ENCODE measurements around the gene LUC7L2. TPM values are rescaled to one million over a fixed set of nuclear protein-coding genes. Genes with fewer than 3 reads are reported as not detected.
"Not testable (repeated sequence)": the region's sequence is repeated elsewhere in the genome, so short reads cannot be mapped to it uniquely, and the experiment has no call there.

The LUC7L2 gene
- total and polyA plus RNA-seq, 8 donors: 67.2 to 188 (median 167) TPM

DNA sequence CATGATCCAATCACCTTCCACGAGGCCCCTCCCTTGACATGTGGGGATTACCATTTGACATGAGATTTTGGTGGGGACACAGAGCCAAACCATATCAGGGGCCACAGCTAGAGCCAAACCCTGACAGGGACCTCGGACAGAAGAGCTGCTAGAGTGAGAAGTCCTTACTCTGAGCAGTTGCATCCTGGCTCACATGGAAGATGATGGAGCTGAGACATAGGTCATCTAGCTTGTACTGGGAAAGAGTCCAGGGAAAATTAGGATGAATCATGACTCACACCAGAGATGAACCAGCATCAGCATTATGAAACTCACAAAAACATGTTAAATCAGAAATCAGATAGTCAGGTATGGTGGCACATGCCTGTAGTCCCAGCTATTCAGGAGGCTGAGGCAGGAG is 31.3 kb upstream of the LUC7L2 start:
- H3K27ac ChIP-seq: no peak overlapping the region
- no peaks in the 10 kb centered on the region for H3K27me3 ChIP-seq
- DNase-seq (no peak), ATAC-seq (peak; percentile 57)
- TF ChIP-seq, protein P1, sequence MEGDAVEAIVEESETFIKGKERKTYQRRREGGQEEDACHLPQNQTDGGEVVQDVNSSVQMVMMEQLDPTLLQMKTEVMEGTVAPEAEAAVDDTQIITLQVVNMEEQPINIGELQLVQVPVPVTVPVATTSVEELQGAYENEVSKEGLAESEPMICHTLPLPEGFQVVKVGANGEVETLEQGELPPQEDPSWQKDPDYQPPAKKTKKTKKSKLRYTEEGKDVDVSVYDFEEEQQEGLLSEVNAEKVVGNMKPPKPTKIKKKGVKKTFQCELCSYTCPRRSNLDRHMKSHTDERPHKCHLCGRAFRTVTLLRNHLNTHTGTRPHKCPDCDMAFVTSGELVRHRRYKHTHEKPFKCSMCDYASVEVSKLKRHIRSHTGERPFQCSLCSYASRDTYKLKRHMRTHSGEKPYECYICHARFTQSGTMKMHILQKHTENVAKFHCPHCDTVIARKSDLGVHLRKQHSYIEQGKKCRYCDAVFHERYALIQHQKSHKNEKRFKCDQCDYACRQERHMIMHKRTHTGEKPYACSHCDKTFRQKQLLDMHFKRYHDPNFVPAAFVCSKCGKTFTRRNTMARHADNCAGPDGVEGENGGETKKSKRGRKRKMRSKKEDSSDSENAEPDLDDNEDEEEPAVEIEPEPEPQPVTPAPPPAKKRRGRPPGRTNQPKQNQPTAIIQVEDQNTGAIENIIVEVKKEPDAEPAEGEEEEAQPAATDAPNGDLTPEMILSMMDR (IDR thresholded peaks at IDR 0.05): no peak
- no peaks in the 10 kb centered on the region for H3K4me1 ChIP-seq
- intact Hi-C loops (cut with DNase I): no loop called here
- H3K4me3 ChIP-seq: no peak overlapping the region
- no peaks in the 10 kb centered on the region for H3K9me3 ChIP-seq
- H3K36me3 ChIP-seq: no peaks in the 10 kb centered on the region

GRCh38 chr7:139329119-139329518 is 30.6 kb upstream of the LUC7L2 start:
- TF ChIP-seq, protein P1 (IDR thresholded peaks at IDR 0.05): no peak
- no peak for DNase-seq
- intact Hi-C loops (cut with DNase I): no loop called here

DNA sequence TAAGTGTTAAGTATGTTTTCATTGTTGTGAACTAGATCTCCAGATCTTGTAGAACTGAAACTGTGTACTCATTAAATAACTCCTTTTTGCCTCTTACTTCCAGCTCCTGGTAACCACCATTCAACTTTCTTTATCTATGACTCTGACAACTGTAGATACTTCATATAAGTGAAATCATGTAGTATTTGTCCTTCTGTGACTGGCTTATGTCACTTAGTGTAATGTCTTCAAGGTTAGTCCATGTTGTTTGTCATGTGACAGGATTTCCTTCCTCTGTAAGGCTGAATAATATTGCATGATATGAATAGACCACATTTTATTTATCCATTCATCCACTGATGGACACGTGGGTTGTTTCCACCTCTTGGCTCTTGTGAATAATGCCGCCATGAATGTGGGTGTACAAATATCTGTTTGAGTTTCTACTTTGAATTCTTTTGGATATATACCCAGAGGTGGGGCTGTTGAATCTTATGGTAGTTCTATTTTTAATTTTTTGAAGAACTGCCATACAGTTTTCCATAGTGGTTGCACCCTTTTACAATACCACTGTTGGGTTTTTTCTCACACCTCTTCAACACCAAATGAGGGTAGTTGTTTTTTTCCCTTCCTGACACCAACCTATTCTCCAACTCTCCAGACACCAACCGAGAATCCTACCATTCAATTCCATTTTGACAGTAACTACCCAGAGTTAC is 29.2 kb upstream of the LUC7L2 start:
- ATAC-seq (no peak), DNase-seq (no peak)
- Histone ChIP-seq H3K27ac (no peak overlapping the region), H3K4me1 (no peaks in the 10 kb centered on the region), H3K9me3 (no peaks in the 10 kb centered on the region), H3K36me3 (no peaks in the 10 kb centered on the region), H3K4me3 (no peak overlapping the region), H3K27me3 (no peaks in the 10 kb centered on the region)
- TF ChIP-seq, protein P1 (IDR thresholded peaks at IDR 0.05): no peak
- intact Hi-C loops (cut with DNase I): no loop called here

More at GRCh38 chr7:139329119-139329518, 30.6 kb upstream of the LUC7L2 start:
- H3K4me1 ChIP-seq: no peaks in the 10 kb centered on the region
- no peaks in the 10 kb centered on the region for H3K9me3 ChIP-seq
- no peaks in the 10 kb centered on the region for H3K27me3 ChIP-seq
- H3K27ac ChIP-seq: no peak overlapping the region
- ATAC-seq: no peak
- H3K36me3 ChIP-seq: no peaks in the 10 kb centered on the region
- H3K4me3 ChIP-seq: no peak overlapping the region

DNA sequence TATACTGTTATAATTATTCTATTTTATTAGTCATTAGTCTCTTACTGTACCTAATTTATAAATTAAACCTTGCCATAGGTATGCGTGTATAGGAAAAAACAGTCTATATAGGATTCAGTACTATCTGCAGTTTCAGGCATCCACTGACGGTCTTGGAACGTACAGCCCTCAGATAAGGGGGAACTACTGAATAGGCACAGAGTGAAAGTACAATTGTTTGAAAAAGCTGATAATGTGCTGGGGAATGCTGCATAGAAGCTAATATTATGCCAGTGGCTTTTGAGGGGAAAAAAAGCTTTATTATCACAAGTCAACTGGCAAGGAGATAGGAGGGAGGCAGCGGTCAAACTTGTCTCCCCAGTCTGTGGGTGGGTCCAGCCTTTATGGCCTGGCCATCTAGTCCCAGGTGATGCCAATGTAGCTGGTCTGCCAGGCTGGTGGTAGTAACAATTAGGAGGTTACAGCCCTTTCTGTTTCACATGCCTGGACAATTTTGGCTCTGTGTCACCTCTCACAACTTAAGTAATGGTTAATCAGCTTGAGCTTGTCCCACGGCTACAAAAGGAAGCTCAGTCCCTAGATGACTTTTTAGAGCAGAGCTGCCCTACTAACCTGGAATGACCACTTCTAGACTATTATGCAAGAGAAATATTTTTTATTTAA is 26.9 kb upstream of the LUC7L2 start:
- DNase-seq: no peak
- Histone ChIP-seq H3K36me3 (no peaks in the 10 kb centered on the region), H3K9me3 (no peaks in the 10 kb centered on the region), H3K27ac (no peak overlapping the region), H3K4me3 (no peak overlapping the region), H3K27me3 (no peaks in the 10 kb centered on the region), H3K4me1 (no peaks in the 10 kb centered on the region)
- no peak for ATAC-seq
- intact Hi-C loops (cut with DNase I): no loop called here
- TF ChIP-seq, protein P1 (IDR thresholded peaks at IDR 0.05): no peak

DNA sequence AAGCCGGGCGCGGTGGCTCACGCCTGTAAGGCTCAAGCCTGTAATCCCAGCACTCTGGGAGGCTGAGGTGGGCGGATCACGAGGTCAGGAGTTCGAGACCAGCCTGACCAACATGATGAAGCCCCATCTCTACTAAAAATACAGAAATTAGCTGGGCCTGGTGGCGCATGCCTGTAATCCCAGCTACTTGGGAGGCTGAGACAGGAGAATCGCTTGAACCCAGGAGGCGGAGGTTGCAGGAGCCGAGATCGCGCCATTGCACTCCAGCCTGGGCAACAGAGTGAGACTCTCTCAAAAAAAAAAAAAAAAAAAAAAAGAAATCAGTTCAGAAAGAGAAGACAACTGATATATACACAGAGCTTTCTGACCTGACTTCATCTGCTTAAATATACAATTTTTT is 26.3 kb upstream of the LUC7L2 start:
- H3K36me3 ChIP-seq; H3K4me3 ChIP-seq; H3K9me3 ChIP-seq; H3K27ac ChIP-seq; intact Hi-C loops (cut with DNase I); DNase-seq; H3K27me3 ChIP-seq; ATAC-seq; H3K4me1 ChIP-seq: not testable (repeated sequence)
